ENCODE results near the gene RPP38.

Gene RPP38

DNA sequence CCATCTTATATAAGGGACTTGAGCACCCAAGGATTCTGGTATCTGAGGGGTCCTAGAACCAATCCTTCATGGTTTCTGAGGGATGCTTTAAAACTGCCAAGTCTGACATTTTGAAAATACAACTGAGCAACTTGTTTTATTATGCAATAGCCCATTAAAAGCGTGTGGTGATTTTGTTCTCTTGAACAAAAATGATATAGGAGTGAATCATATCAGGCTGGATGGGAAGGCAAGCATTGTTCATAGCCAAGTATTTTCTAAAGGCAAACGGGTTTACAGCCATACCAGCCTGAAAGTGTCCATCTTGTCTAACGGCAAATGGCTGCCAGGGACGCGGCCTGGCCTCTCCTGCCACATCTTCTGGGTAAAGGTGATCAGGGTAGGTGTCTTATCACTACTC lies 23.4 kb downstream of the RPP38 start:
- Histone ChIP-seq H3K4me3 (ENCODE audit: insufficient read depth, low read length, poor library complexity, severe bottlenecking) (no peak overlapping the region), H3K9me2 (replicated peaks; ENCODE audit: insufficient read depth, low read length) (no peaks in the 10 kb centered on the region), H3K36me3 (ENCODE audit: low read length) (no peaks in the 10 kb centered on the region), H4K20me1 (ENCODE audit: low read depth, low read length) (no peaks in the 10 kb centered on the region), H3F3A (ENCODE audit: insufficient read depth) (no peaks in the 10 kb centered on the region), H2AFZ (ENCODE audit: low read depth, low read length, severe bottlenecking) (no peak overlapping the region), H3K9ac (ENCODE audit: low read length) (no peak overlapping the region), H3K9me3 (ENCODE audit: insufficient read depth, low read length) (no peaks in the 10 kb centered on the region), H3K4me2 (ENCODE audit: low read depth, low read length, poor library complexity, severe bottlenecking) (no peak overlapping the region), H3K27me3 (ENCODE audit: low read length) (no peaks in the 10 kb centered on the region), H3K79me2 (ENCODE audit: insufficient read depth, low read length) (no peaks in the 10 kb centered on the region), H3K27ac (ENCODE audit: low read depth, low read length) (no peak overlapping the region)
- TF ChIP-seq, protein P1, sequence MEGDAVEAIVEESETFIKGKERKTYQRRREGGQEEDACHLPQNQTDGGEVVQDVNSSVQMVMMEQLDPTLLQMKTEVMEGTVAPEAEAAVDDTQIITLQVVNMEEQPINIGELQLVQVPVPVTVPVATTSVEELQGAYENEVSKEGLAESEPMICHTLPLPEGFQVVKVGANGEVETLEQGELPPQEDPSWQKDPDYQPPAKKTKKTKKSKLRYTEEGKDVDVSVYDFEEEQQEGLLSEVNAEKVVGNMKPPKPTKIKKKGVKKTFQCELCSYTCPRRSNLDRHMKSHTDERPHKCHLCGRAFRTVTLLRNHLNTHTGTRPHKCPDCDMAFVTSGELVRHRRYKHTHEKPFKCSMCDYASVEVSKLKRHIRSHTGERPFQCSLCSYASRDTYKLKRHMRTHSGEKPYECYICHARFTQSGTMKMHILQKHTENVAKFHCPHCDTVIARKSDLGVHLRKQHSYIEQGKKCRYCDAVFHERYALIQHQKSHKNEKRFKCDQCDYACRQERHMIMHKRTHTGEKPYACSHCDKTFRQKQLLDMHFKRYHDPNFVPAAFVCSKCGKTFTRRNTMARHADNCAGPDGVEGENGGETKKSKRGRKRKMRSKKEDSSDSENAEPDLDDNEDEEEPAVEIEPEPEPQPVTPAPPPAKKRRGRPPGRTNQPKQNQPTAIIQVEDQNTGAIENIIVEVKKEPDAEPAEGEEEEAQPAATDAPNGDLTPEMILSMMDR (IDR thresholded peaks at IDR 0.05; ENCODE audit: insufficient read depth, low read length, poor library complexity, severe bottlenecking), result no peak
- TF ChIP-seq EZH2phosphoT487 (conservative IDR thresholded peaks at IDR 0.05; ENCODE audit: low read length), result no peak

DNA sequence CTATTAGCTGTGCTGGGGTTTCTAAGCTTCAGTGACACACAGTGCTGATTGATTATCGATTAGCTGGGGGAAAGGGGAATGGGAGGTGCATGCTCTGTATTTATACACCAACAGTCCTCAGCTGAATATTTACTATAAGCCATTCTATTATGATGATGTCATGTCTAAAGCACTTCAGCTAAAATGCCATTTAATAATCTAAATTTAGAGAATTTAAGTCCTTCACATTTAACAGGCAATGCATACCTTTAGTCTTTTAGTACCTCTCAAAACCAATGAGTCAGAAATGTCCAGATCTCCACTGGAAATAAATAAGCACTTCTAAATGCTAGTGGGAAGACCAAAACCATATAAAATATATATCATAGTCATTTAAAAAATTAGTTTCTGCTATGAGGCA lies 24.6 kb downstream of the RPP38 start:
- H3F3A ChIP-seq (ENCODE audit: insufficient read depth), result no peaks in the 10 kb centered on the region
- H3K4me3 ChIP-seq (ENCODE audit: insufficient read depth, low read length, poor library complexity, severe bottlenecking), result no peak overlapping the region
- no peaks in the 10 kb centered on the region for H3K9me2 ChIP-seq (replicated peaks; ENCODE audit: insufficient read depth, low read length)
- H2AFZ ChIP-seq (ENCODE audit: low read depth, low read length, severe bottlenecking), result no peak overlapping the region
- no peaks in the 10 kb centered on the region for H3K79me2 ChIP-seq (ENCODE audit: insufficient read depth, low read length)
- no peak overlapping the region for H3K4me2 ChIP-seq (ENCODE audit: low read depth, low read length, poor library complexity, severe bottlenecking)
- H3K27ac ChIP-seq (ENCODE audit: low read depth, low read length), result no peak overlapping the region
- no peaks in the 10 kb centered on the region for H3K9me3 ChIP-seq (ENCODE audit: insufficient read depth, low read length)
- no peak overlapping the region for H3K9ac ChIP-seq (ENCODE audit: low read length)
- no peaks in the 10 kb centered on the region for H3K36me3 ChIP-seq (ENCODE audit: low read length)
- H3K27me3 ChIP-seq (ENCODE audit: low read length), result no peaks in the 10 kb centered on the region
- H4K20me1 ChIP-seq (ENCODE audit: low read depth, low read length), result no peaks in the 10 kb centered on the region
- TF ChIP-seq EZH2phosphoT487 (conservative IDR thresholded peaks at IDR 0.05; ENCODE audit: low read length), result no peak
- TF ChIP-seq, protein P1 (IDR thresholded peaks at IDR 0.05; ENCODE audit: insufficient read depth, low read length, poor library complexity, severe bottlenecking), result no peak

DNA sequence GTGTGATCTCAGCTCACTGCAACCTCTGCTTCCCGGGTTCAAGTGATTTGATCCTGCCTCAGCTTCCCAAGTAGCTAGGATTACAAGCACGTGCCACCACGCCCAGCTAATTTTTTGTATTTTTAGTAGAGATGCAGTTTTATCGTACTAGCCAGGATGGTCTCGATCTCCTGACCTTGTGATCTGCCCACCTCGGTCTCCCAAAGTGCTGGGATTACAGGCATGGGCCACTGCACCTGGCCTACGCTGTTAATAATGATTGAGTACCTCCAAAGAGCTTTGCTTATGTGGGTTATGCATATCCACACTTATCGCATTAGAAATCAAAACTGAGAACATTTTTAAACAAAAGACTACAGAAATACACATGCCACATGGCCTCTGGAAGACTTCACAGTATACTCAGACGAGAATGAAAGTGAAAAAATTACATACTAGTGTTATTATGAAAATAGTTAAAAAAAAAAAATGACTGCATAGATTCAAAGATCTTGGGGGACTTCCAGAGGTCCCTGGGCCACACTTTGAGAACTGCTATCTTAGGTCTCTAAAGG lies 25.4 kb downstream of the RPP38 start:
- Histone ChIP-seq H3K9me3 (ENCODE audit: insufficient read depth, low read length) (no peaks in the 10 kb centered on the region), H3K9me2 (replicated peaks; ENCODE audit: insufficient read depth, low read length) (no peaks in the 10 kb centered on the region), H3K36me3 (ENCODE audit: low read length) (no peaks in the 10 kb centered on the region), H4K20me1 (ENCODE audit: low read depth, low read length) (no peaks in the 10 kb centered on the region), H3K9ac (ENCODE audit: low read length) (no peak overlapping the region), H3K4me2 (ENCODE audit: low read depth, low read length, poor library complexity, severe bottlenecking) (no peak overlapping the region), H3K4me3 (ENCODE audit: insufficient read depth, low read length, poor library complexity, severe bottlenecking) (no peak overlapping the region), H2AFZ (ENCODE audit: low read depth, low read length, severe bottlenecking) (no peak overlapping the region), H3K79me2 (ENCODE audit: insufficient read depth, low read length) (no peaks in the 10 kb centered on the region), H3K27me3 (ENCODE audit: low read length) (no peaks in the 10 kb centered on the region), H3K27ac (ENCODE audit: low read depth, low read length) (no peak overlapping the region), H3F3A (ENCODE audit: insufficient read depth) (no peaks in the 10 kb centered on the region)
- TF ChIP-seq, protein P1 (IDR thresholded peaks at IDR 0.05; ENCODE audit: insufficient read depth, low read length, poor library complexity, severe bottlenecking), result no peak
- TF ChIP-seq EZH2phosphoT487 (conservative IDR thresholded peaks at IDR 0.05; ENCODE audit: low read length), result no peak
